ENCODE results near the gene SUPT7L. TPM values are rescaled to one million over a fixed set of nuclear protein-coding genes. Genes with fewer than 3 reads are reported as not detected.

Gene SUPT7L
- total RNA-seq, 2 donors from 2014 or later, result 16.1 to 25.0 TPM

DNA sequence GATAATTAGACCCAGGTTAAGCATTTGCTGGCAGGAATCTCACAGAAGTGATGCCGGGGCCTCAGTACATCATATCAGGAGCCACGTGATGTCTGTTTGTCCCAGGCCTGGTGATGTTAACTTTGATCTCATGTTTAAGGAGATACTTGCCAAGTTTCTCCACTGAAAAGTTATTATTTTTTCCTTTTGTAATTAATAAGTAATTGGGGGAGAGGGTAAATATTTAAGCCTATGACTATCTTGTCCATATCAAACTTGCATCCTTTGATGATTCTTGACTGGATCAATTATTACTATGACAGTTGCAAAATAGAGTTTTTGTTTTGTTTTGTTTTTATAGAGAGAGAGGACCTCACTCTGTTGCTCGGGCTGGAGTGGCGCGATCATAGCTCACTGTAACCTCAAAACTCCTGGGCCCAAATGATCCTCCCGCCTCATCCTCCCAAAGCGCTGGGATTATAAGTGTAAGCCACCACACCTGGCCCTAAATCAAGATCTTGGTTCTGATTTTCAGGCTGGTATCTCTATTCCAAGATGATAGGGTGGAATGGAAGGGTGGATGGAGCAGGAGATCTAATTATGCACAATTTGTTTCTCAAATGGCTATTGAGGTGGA lies 46.7 kb upstream of the SUPT7L start:
- H3K4me1 ChIP-seq, result peaks cover 0 to 49% of the 10 kb centered on the region in 2 donors
- H3K27ac ChIP-seq, result peak overlapping the region; percentile 81 to 84

DNA sequence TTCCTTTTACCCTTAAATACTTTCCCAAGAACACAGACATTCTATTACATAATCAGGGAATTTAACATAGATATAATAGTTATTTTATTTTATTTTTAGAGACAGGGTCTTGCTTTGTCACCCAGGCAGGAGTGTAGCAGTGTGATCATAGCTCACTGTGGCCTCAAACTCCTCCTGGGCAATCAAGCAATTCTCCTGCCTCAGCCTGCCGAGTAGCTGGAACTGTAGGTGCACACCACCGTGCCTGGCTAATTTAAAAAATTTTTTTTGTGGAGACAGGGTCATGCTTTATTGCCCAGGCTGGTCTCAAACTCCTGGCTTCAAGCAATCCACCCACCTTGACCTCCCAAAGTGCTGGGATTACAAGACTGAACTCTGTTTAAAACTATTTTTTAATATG lies 45.9 kb upstream of the SUPT7L start:
- Histone ChIP-seq H3K9me3 (no peaks in the 10 kb centered on the region), H3K4me3 (no peak overlapping the region), H3K27ac (peak overlapping the region; percentile 81 to 84), H3K27me3 (no peaks in the 10 kb centered on the region), H3K36me3 (no peaks in the 10 kb centered on the region), H3K4me1 (peaks cover 0 to 44% of the 10 kb centered on the region in 2 donors)
- TF ChIP-seq, protein P1, sequence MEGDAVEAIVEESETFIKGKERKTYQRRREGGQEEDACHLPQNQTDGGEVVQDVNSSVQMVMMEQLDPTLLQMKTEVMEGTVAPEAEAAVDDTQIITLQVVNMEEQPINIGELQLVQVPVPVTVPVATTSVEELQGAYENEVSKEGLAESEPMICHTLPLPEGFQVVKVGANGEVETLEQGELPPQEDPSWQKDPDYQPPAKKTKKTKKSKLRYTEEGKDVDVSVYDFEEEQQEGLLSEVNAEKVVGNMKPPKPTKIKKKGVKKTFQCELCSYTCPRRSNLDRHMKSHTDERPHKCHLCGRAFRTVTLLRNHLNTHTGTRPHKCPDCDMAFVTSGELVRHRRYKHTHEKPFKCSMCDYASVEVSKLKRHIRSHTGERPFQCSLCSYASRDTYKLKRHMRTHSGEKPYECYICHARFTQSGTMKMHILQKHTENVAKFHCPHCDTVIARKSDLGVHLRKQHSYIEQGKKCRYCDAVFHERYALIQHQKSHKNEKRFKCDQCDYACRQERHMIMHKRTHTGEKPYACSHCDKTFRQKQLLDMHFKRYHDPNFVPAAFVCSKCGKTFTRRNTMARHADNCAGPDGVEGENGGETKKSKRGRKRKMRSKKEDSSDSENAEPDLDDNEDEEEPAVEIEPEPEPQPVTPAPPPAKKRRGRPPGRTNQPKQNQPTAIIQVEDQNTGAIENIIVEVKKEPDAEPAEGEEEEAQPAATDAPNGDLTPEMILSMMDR (IDR thresholded peaks at IDR 0.05), result no peak
- DNase-seq (ENCODE audit: low spot score), result peak; percentile 38

More for the DNA sequence above, 46.7 kb upstream of the SUPT7L start:
- Histone ChIP-seq H3K4me3 (no peak overlapping the region), H3K36me3 (no peaks in the 10 kb centered on the region), H3K27me3 (no peaks in the 10 kb centered on the region), H3K9me3 (no peaks in the 10 kb centered on the region)
- DNase-seq (ENCODE audit: low spot score), result peak; percentile 56
- TF ChIP-seq, protein P1 (IDR thresholded peaks at IDR 0.05), result no peak

DNA sequence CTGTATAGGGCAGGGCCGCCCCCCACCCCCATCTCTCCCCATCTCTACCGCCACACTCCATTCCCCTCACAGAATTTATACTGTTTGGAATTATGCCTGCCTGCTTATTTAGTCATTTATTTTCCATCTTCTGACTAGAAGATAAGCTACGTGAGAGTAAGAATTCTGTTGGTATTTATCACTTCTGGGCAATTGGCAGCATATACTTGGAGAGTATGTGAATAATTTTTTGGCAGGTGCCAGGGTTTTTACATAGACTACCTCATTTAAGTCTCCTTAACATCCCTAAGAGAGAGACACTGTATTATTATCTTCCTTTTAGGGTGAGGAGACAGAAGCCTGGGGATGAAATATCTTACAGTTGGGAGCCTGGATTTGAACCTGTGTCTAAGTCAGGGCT lies 45.3 kb upstream of the SUPT7L start:
- peak overlapping the region; percentile 81 to 84 for H3K27ac ChIP-seq
- DNase-seq (ENCODE audit: low spot score), result no peak
- no peaks in the 10 kb centered on the region for H3K36me3 ChIP-seq
- H3K9me3 ChIP-seq, result no peaks in the 10 kb centered on the region
- no peak overlapping the region for H3K4me3 ChIP-seq
- peaks cover 0 to 48% of the 10 kb centered on the region in 2 donors for H3K4me1 ChIP-seq
- TF ChIP-seq, protein P1 (IDR thresholded peaks at IDR 0.05), result no peak
- no peaks in the 10 kb centered on the region for H3K27me3 ChIP-seq

DNA sequence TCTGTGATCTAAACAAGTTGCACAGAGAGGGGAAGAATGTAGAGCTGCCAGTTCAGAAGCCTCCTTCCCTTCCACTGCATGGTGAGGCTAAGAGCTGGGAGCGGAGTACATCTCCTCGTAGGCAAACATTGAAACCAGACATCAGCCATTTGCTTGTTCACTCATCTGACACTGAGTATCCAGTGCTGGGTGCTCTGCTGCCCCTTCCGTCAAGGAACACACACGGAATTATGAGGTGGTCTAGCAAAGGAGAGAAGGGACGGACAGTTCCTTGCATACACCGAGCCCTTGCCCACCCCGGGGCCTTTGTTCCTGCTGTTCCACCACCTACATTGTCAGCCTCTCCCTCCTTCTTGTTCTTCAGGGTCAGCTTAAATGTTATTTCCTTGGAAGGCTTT lies 44.8 kb upstream of the SUPT7L start:
- H3K4me1 ChIP-seq, result peaks cover 0 to 52% of the 10 kb centered on the region in 2 donors

DNA sequence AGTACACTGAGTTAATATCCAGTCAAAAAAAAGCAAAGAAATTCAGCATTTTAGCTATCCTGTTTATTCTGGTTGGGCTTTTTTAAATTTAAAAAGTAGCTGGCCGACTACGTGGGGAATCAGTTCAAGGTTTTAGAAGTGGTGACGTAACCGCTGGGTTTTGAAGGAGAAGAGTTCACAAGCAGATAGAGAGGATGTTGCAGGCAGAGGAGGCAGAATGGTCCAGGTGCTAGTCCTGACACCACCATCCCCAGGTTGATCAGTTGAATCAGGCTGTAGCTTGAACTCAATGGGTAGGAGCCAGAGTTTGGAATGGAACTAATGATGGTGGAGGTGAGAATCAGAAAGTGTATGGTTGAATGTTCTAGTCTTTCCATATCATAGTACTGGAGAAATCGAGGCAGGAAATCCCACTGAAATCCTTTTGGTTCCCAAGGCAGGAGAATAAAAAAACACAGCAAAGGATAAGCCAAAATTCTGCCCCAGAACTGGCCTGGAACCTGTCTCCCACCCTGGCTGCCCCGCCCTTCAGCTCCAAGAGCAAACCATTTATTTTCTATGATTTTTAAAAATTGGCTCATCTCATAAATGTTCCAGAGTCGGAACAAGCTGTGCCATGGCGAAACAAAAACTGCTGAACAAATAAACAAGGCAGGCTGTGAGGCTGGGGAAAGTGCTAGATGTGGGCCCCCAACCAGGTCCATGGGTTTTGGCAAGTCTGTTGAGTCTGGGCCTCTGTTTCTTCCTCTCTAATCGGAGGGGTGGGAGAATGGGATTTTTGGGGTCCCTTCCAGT lies 44.2 kb upstream of the SUPT7L start:
- H3K9me3 ChIP-seq, result no peaks in the 10 kb centered on the region
- H3K4me3 ChIP-seq, result no peak overlapping the region
- peak overlapping the region; percentile 81 to 84 for H3K27ac ChIP-seq
- H3K4me1 ChIP-seq, result peaks cover 0 to 52% of the 10 kb centered on the region in 2 donors
- TF ChIP-seq, protein P1 (IDR thresholded peaks at IDR 0.05), result no peak
- no peaks in the 10 kb centered on the region for H3K36me3 ChIP-seq
- H3K27me3 ChIP-seq, result no peaks in the 10 kb centered on the region
- peak; percentile 63 for DNase-seq (ENCODE audit: low spot score)

More for the DNA sequence above, 44.8 kb upstream of the SUPT7L start:
- TF ChIP-seq, protein P1 (IDR thresholded peaks at IDR 0.05), result no peak
- peak; percentile 58 for DNase-seq (ENCODE audit: low spot score)
- Histone ChIP-seq H3K4me3 (no peak overlapping the region), H3K9me3 (no peaks in the 10 kb centered on the region), H3K36me3 (no peaks in the 10 kb centered on the region), H3K27me3 (no peaks in the 10 kb centered on the region), H3K27ac (peak overlapping the region; percentile 81 to 84)
